Measurements from ENCODE around the gene TBPL2.

DNA sequence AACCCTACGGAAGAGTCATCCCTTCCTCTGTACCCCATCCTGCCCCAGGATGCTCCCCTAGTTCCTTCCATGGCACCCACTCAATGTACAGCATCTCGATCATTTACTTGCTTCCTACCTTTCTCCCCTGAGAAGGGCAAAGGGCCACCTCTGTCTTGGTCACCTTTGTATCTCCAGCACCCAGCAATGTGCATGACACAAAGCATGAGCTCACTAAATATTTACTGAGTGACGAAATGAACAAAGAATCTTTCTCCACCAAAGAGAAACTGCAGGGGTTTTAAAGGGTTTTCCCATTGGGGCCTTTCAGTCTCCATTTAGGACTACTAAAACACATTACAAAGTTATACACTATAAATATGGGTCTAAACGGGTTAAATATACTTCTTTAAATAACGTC is 59.4 kb downstream of the TBPL2 start:
- TF ChIP-seq, protein P1, sequence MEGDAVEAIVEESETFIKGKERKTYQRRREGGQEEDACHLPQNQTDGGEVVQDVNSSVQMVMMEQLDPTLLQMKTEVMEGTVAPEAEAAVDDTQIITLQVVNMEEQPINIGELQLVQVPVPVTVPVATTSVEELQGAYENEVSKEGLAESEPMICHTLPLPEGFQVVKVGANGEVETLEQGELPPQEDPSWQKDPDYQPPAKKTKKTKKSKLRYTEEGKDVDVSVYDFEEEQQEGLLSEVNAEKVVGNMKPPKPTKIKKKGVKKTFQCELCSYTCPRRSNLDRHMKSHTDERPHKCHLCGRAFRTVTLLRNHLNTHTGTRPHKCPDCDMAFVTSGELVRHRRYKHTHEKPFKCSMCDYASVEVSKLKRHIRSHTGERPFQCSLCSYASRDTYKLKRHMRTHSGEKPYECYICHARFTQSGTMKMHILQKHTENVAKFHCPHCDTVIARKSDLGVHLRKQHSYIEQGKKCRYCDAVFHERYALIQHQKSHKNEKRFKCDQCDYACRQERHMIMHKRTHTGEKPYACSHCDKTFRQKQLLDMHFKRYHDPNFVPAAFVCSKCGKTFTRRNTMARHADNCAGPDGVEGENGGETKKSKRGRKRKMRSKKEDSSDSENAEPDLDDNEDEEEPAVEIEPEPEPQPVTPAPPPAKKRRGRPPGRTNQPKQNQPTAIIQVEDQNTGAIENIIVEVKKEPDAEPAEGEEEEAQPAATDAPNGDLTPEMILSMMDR (conservative IDR thresholded peaks at IDR 0.05; ENCODE audit: low read depth, low read length): no peak
- TF ChIP-seq EZH2 (IDR thresholded peaks at IDR 0.05; ENCODE audit: borderline replicate concordance, low read depth, low read length, poor library complexity, severe bottlenecking): no peak

Measured in A673 (cell line).